ENCODE results near the gene USP36. TPM values are rescaled to one million over a fixed set of nuclear protein-coding genes. Genes with fewer than 3 reads are reported as not detected.

The USP36 gene
- total RNA-seq, 1 experiment from 2014 or later = 74.0 TPM

GRCh38 chr17:78823282-78824046 is 17.1 kb downstream of the USP36 start (continued):
- TF ChIP-seq PRDM15 (CRISPR knock-in tag; IDR thresholded peaks at IDR 0.05) = no peak
- TF ChIP-seq ELF4 (CRISPR knock-in tag; IDR thresholded peaks at IDR 0.05; ENCODE audit: low read depth) = no peak
- TF ChIP-seq CDX4 (CRISPR knock-in tag; IDR thresholded peaks at IDR 0.05; ENCODE audit: borderline replicate concordance) = no peak
- no peak for TF ChIP-seq NR2C2 (CRISPR knock-in tag; IDR thresholded peaks at IDR 0.05)
- no peak for TF ChIP-seq TCF7 (CRISPR knock-in tag; IDR thresholded peaks at IDR 0.05; ENCODE audit: low read depth)
- no peak for TF ChIP-seq FOXJ3 (CRISPR knock-in tag; IDR thresholded peaks at IDR 0.05; ENCODE audit: borderline replicate concordance)
- no peak for TF ChIP-seq ESRRA (CRISPR knock-in tag; IDR thresholded peaks at IDR 0.05; ENCODE audit: borderline replicate concordance)
- TF ChIP-seq USF1 (CRISPR knock-in tag; IDR thresholded peaks at IDR 0.05) = no peak
- no peak for TF ChIP-seq ETV6 (CRISPR knock-in tag; IDR thresholded peaks at IDR 0.05)
- no peak for TF ChIP-seq MYBL2 (CRISPR knock-in tag; IDR thresholded peaks at IDR 0.05)
- no peak for TF ChIP-seq ZNF219 (CRISPR knock-in tag; IDR thresholded peaks at IDR 0.05; ENCODE audit: borderline replicate concordance)
- TF ChIP-seq IRF2 (CRISPR knock-in tag; IDR thresholded peaks at IDR 0.05; ENCODE audit: borderline replicate concordance, low read depth) = no peak

GRCh38 chr17:78822552-78822951 is 18.1 kb downstream of the USP36 start:
- POLR2A ChIA-PET = interaction anchor here (0.7 kb wide), 1 partner anchor 458 kb away, joined by 3 read pairs; no protein-coding TSS in a partner anchor
- H3K27me3 Mint-ChIP-seq (ENCODE audit: low read depth) = no peaks in the 10 kb centered on the region
- no peak for TF ChIP-seq SP1 (CRISPR knock-in tag; conservative IDR thresholded peaks at IDR 0.05)
- TF ChIP-seq E2F5 (CRISPR knock-in tag; IDR thresholded peaks at IDR 0.05) = no peak
- TF ChIP-seq ESRRA (CRISPR knock-in tag; IDR thresholded peaks at IDR 0.05; ENCODE audit: borderline replicate concordance) = no peak
- TF ChIP-seq, protein P1, sequence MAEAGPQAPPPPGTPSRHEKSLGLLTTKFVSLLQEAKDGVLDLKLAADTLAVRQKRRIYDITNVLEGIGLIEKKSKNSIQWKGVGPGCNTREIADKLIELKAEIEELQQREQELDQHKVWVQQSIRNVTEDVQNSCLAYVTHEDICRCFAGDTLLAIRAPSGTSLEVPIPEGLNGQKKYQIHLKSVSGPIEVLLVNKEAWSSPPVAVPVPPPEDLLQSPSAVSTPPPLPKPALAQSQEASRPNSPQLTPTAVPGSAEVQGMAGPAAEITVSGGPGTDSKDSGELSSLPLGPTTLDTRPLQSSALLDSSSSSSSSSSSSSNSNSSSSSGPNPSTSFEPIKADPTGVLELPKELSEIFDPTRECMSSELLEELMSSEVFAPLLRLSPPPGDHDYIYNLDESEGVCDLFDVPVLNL (CRISPR knock-in tag; IDR thresholded peaks at IDR 0.05; ENCODE audit: borderline replicate concordance, low read depth) = no peak
- TF ChIP-seq, protein P2, sequence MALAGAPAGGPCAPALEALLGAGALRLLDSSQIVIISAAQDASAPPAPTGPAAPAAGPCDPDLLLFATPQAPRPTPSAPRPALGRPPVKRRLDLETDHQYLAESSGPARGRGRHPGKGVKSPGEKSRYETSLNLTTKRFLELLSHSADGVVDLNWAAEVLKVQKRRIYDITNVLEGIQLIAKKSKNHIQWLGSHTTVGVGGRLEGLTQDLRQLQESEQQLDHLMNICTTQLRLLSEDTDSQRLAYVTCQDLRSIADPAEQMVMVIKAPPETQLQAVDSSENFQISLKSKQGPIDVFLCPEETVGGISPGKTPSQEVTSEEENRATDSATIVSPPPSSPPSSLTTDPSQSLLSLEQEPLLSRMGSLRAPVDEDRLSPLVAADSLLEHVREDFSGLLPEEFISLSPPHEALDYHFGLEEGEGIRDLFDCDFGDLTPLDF (CRISPR knock-in tag; IDR thresholded peaks at IDR 0.05) = no peak
- TF ChIP-seq JUN (CRISPR knock-in tag; IDR thresholded peaks at IDR 0.05) = no peak
- TF ChIP-seq PREB (CRISPR knock-in tag; IDR thresholded peaks at IDR 0.05; ENCODE audit: borderline replicate concordance) = no peak
- TF ChIP-seq FOXJ3 (CRISPR knock-in tag; IDR thresholded peaks at IDR 0.05; ENCODE audit: borderline replicate concordance) = no peak
- TF ChIP-seq, protein P3, sequence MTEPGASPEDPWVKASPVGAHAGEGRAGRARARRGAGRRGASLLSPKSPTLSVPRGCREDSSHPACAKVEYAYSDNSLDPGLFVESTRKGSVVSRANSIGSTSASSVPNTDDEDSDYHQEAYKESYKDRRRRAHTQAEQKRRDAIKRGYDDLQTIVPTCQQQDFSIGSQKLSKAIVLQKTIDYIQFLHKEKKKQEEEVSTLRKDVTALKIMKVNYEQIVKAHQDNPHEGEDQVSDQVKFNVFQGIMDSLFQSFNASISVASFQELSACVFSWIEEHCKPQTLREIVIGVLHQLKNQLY (CRISPR knock-in tag; IDR thresholded peaks at IDR 0.05) = no peak
- TF ChIP-seq NFYB (CRISPR knock-in tag; conservative IDR thresholded peaks at IDR 0.05; ENCODE audit: low read depth) = no peak
- TF ChIP-seq, protein P4, sequence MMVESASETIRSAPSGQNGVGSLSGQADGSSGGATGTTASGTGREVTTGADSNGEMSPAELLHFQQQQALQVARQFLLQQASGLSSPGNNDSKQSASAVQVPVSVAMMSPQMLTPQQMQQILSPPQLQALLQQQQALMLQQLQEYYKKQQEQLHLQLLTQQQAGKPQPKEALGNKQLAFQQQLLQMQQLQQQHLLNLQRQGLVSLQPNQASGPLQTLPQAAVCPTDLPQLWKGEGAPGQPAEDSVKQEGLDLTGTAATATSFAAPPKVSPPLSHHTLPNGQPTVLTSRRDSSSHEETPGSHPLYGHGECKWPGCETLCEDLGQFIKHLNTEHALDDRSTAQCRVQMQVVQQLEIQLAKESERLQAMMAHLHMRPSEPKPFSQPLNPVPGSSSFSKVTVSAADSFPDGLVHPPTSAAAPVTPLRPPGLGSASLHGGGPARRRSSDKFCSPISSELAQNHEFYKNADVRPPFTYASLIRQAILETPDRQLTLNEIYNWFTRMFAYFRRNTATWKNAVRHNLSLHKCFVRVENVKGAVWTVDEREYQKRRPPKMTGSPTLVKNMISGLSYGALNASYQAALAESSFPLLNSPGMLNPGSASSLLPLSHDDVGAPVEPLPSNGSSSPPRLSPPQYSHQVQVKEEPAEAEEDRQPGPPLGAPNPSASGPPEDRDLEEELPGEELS (CRISPR knock-in tag; IDR thresholded peaks at IDR 0.05) = no peak

More at GRCh38 chr17:78822552-78822951, 18.1 kb downstream of the USP36 start:
- DNase-seq (ENCODE audit: low spot score) (no peak), ATAC-seq (no peak)
- H3K9me3 Mint-ChIP-seq = no peaks in the 10 kb centered on the region
- no peak overlapping the region for H3K27ac Mint-ChIP-seq
- no peak overlapping the region for H3K4me3 Mint-ChIP-seq
- CTCF ChIA-PET = interaction anchor here (1.3 kb wide), 1 partner anchor 326 kb away, joined by 3 read pairs; no protein-coding TSS in a partner anchor
- H3K4me1 Mint-ChIP-seq = no peaks in the 10 kb centered on the region
- peaks cover 92% of the 10 kb centered on the region for H3K36me3 Mint-ChIP-seq
